NK-92 (cell line): ENCODE data around the gene CDK16.
A peak's percentile ranks its signal among the peaks of the same experiment; 100 is the strongest.

Experiments used
- DNase-seq: peaks from one replicate; lab custom pipeline; 2025; ENCODE audit not compliant: unreplicated experiment; lab: John Stamatoyannopoulos, UW

CDK16 gene

GRCh38 chrX:47206316-47206715 lies 12.2 kb upstream of the CDK16 start:
- DNase-seq, result no peak

GRCh38 chrX:47208108-47208507 lies 10.4 kb upstream of the CDK16 start:
- DNase-seq, result no peak

- DNase-seq, result no peak
These were observed 8.8 kb upstream of the CDK16 start for GRCh38 chrX:47209508-47210238.

- DNase-seq, result no peak
These were observed 7.6 kb upstream of the CDK16 start for GRCh38 chrX:47210661-47211425.

GRCh38 chrX:47212381-47213293 lies 5.8 kb upstream of the CDK16 start:
- no peak for DNase-seq

- DNase-seq, result no peak
These were observed 3.9 kb upstream of the CDK16 start for GRCh38 chrX:47214435-47215077.

GRCh38 chrX:47215291-47215900 lies 3.1 kb upstream of the CDK16 start:
- no peak for DNase-seq

GRCh38 chrX:47216393-47216925 lies 2.0 kb upstream of the CDK16 start:
- DNase-seq, result no peak

- no peak for DNase-seq
These were observed 1.2 kb upstream of the CDK16 start for GRCh38 chrX:47217121-47217851.

GRCh38 chrX:47217852-47218279 lies 615 bp upstream of the CDK16 start:
- peak; percentile 78 for DNase-seq

GRCh38 chrX:47218920-47219815 lies 687 bp downstream of the CDK16 start:
- no peak for DNase-seq

- DNase-seq, result no peak
These were observed 3.3 kb downstream of the CDK16 start for GRCh38 chrX:47221756-47222155.

GRCh38 chrX:47222751-47223350 lies 4.4 kb downstream of the CDK16 start:
- no peak for DNase-seq

- no peak for DNase-seq
These were observed 5.2 kb downstream of the CDK16 start for GRCh38 chrX:47223476-47224250.

GRCh38 chrX:47224266-47224895 lies 5.9 kb downstream of the CDK16 start:
- no peak for DNase-seq

- DNase-seq, result no peak
These were observed 6.4 kb downstream of the CDK16 start for GRCh38 chrX:47224896-47225290.

GRCh38 chrX:47226071-47226470 lies 7.6 kb downstream of the CDK16 start:
- no peak for DNase-seq
